Spleen (tissue), 11 donors: ENCODE measurements around the gene CYB5B. TPM values are rescaled to one million over a fixed set of nuclear protein-coding genes. Genes with fewer than 3 reads are reported as not detected.
A peak's percentile ranks its signal among the peaks of the same experiment; 100 is the strongest.

Source experiments
- DNase-seq: peaks from one replicate; pipeline ENCODE4 v3.0.0-alpha.2; 2020
- H3K27ac ChIP-seq, 8 donors: fragments of 200-600 bp; sonication (generic) in 7 of 8; 1 replicate in 4 of 8; 2 replicates in 4 of 8; pipeline versions ENCODE4 v1.5.0 to v1.8.0; 2016 to 2021; ENCODE audit warnings: inconsistent platforms in 4 of 8, mild to moderate bottlenecking in 4 of 8, moderate library complexity in 1 of 8
- H3K27me3 ChIP-seq, 7 donors: fragments of 200-600 bp; sonication (generic) in 6 of 7; replicated peaks in 1 of 7; 1 replicate in 4 of 7; 2 replicates in 3 of 7; pipeline versions ENCODE4 v1.5.0 to v1.8.0; 2016 to 2021; ENCODE audit warnings: inconsistent platforms in 3 of 7, mild to moderate bottlenecking in 1 of 7
- H3K36me3 ChIP-seq, 6 donors: fragments of 200-600 bp; sonication (generic) in 5 of 6; 1 replicate in 4 of 6; 2 replicates in 2 of 6; pipeline versions ENCODE4 v1.5.0 to v1.8.0; 2016 to 2021; ENCODE audit warnings: inconsistent platforms in 2 of 6
- H3K4me1 ChIP-seq, 6 donors: fragments of 200-600 bp; sonication (generic) in 5 of 6; 1 replicate in 3 of 6; 2 replicates in 3 of 6; pipeline versions ENCODE4 v1.5.0 to v1.8.0; 2016 to 2021; ENCODE audit warnings: inconsistent platforms in 3 of 6
- H3K4me3 ChIP-seq, 8 donors: fragments of 200-600 bp; sonication (generic) in 7 of 8; 1 replicate in 4 of 8; 2 replicates in 4 of 8; pipeline versions ENCODE4 v1.5.0 to v1.8.0; 2016 to 2021; ENCODE audit warnings: inconsistent platforms in 4 of 8, mild to moderate bottlenecking in 4 of 8, moderate library complexity in 2 of 8
- H3K9me3 ChIP-seq, 8 donors: fragments of 200-600 bp; sonication (generic) in 7 of 8; 1 replicate in 4 of 8; 2 replicates in 4 of 8; pipeline versions ENCODE4 v1.5.0 to v1.8.0; 2016 to 2021; ENCODE audit warnings: inconsistent platforms in 4 of 8
- CTCF ChIP-seq, 11 experiments: fragments of 200-600 bp in 7 of 11; fragments of 450-650 bp in 4 of 11; sonication (generic) in 4 of 11; IDR thresholded peaks in 8 of 11; conservative IDR thresholded peaks in 3 of 11; 1 replicate in 7 of 11; 2 replicates in 4 of 11; pipeline versions ENCODE4 v1.4.0 to v1.8.0; 2016 to 2021; ENCODE audit warnings: antibody characterized with exemption in 11 of 11, inconsistent platforms in 4 of 11, mild to moderate bottlenecking in 1 of 11
- POLR2A ChIP-seq, 3 donors: fragments of 450-650 bp; IDR thresholded peaks; one replicate each; pipeline ENCODE4 v1.5.1; 2017; ENCODE audit warnings: antibody characterized with exemption in 3 of 3, mild to moderate bottlenecking in 1 of 3
- POLR2AphosphoS5 ChIP-seq, 3 donors: sonication (generic); formaldehyde crosslinking; IDR thresholded peaks; one replicate each; pipeline ENCODE4 v1.5.1; 2017; ENCODE audit warnings: antibody characterized with exemption in 3 of 3
- WGBS, 5 donors: extraction: QIAGEN DNeasy Blood & Tissue Kit in 3 of 5; methylation state at CpG; one replicate each; pipeline versions ENCODE4 v1.1.5 to v1.1.7; 2013 to 2018; 5-methylcytosine and 5-hydroxymethylcytosine counted together
- intact Hi-C: fragments of 100-400 bp; cut with DNase I; formaldehyde crosslinking; loops from one replicate; pipeline ENCODE4 v1.15.0; 2023; ENCODE audit warnings: low total_unique reads
- polyA plus RNA-seq, 3 donors: library from polyadenylated mRNA; stranded (reverse); fragments of 200-250 nt; gene quantifications; one replicate each; pipeline ENCODE4 v1.2.1, GENCODE V29; 2013
- total RNA-seq, 7 donors: library from RNA; depleted of rRNA in 3 of 7; stranded (reverse); fragments of >200 nt in 3 of 7; fragmentation: NEBNext Ultra II Directional in 4 of 7; extraction: Animal tissue kit (Norgen Biotek cat#: 25700) in 4 of 7; gene quantifications; one replicate each; pipeline versions ENCODE4 v1.1.0 to v1.2.1, GENCODE V29; 2016 to 2021
- donor health status: healthy with polysubstance abuse.
- donor health status: DM: no; HTN: no; CAD: no; lungs with moderate emphysema.
- donor health status: DM: no; HTN: no; CAD: no.
- donor health status: Bipolar disorder and iron deficiency.
- donor health status: healthy.
- donor health status: DM: no; HTN: no; CAD: no.
- donor health status: DM: yes; HTN: yes; CAD: no.

Gene CYB5B
- total and polyA plus RNA-seq, 10 donors, result 36.8 to 80.5 (median 61.1) TPM

- Histone ChIP-seq H3K4me3 (no peak overlapping the region), H3K9me3 (no peaks in the 10 kb centered on the region), H3K36me3 (no peaks in the 10 kb centered on the region), H3K27me3 (no peaks in the 10 kb centered on the region), H3K4me1 (peaks cover 0 to 15% (median 0%) of the 10 kb centered on the region in 6 donors), H3K27ac (no peak overlapping the region)
- intact Hi-C loops, result no loop called here
- no peak for DNase-seq
- WGBS, 5 donors, result 71 to 82% (median 74%) methylated on average over 6 of the region's 6 CpGs
- TF ChIP-seq CTCF (IDR thresholded peaks at IDR 0.05 in 8 of 11, conservative IDR thresholded peaks at IDR 0.05 in 3 of 11), result no peak
- no peak for TF ChIP-seq POLR2AphosphoS5 (IDR thresholded peaks at IDR 0.05)
- no peak for TF ChIP-seq POLR2A (IDR thresholded peaks at IDR 0.05)
Observed at GRCh38 chr16:69408475-69408874, 15.9 kb upstream of the CYB5B start.

GRCh38 chr16:69410219-69410990 is 14.0 kb upstream of the CYB5B start:
- H3K4me1 ChIP-seq, result peaks cover 0 to 5% (median 0%) of the 10 kb centered on the region in 6 donors
- H3K9me3 ChIP-seq, result no peaks in the 10 kb centered on the region
- H3K4me3 ChIP-seq, result no peak overlapping the region
- no peaks in the 10 kb centered on the region for H3K36me3 ChIP-seq
- H3K27me3 ChIP-seq, result no peaks in the 10 kb centered on the region
- intact Hi-C loops, result no loop called here
- no peak for DNase-seq
- TF ChIP-seq POLR2A (IDR thresholded peaks at IDR 0.05) (no peak), CTCF (IDR thresholded peaks at IDR 0.05 in 8 of 11, conservative IDR thresholded peaks at IDR 0.05 in 3 of 11) (no peak), POLR2AphosphoS5 (IDR thresholded peaks at IDR 0.05) (no peak)
- WGBS, 5 donors, result 64 to 79% (median 68%) methylated on average over 6 of the region's 6 CpGs
- H3K27ac ChIP-seq, result peak overlapping the region in 4 of 8 donors; percentile 12 to 40 (median 20)

GRCh38 chr16:69411064-69411985 is 13.1 kb upstream of the CYB5B start:
- Histone ChIP-seq H3K4me1 (peaks cover 0 to 5% (median 0%) of the 10 kb centered on the region in 6 donors), H3K27ac (no peak overlapping the region), H3K36me3 (no peaks in the 10 kb centered on the region), H3K9me3 (no peaks in the 10 kb centered on the region), H3K27me3 (no peaks in the 10 kb centered on the region), H3K4me3 (no peak overlapping the region)
- WGBS, 5 donors, result 82 to 91% (median 88%) methylated on average over 18 of the region's 18 CpGs
- DNase-seq, result no peak
- TF ChIP-seq POLR2AphosphoS5 (IDR thresholded peaks at IDR 0.05), result no peak
- intact Hi-C loops, result no loop called here

- Histone ChIP-seq H3K36me3 (no peaks in the 10 kb centered on the region), H3K4me1 (peaks cover 0 to 10% (median 0%) of the 10 kb centered on the region in 6 donors), H3K4me3 (no peak overlapping the region), H3K27me3 (no peaks in the 10 kb centered on the region), H3K27ac (peak overlapping the region in 1 of 8 donors; percentile 47), H3K9me3 (no peaks in the 10 kb centered on the region)
- intact Hi-C loops, result no loop called here
- 85 to 93% (median 86%) methylated on average over 12 of the region's 12 CpGs for WGBS, 5 donors
- DNase-seq, result no peak
- TF ChIP-seq POLR2AphosphoS5 (IDR thresholded peaks at IDR 0.05), result no peak
- no peak for TF ChIP-seq CTCF (IDR thresholded peaks at IDR 0.05 in 8 of 11, conservative IDR thresholded peaks at IDR 0.05 in 3 of 11)
- no peak for TF ChIP-seq POLR2A (IDR thresholded peaks at IDR 0.05)
Observed at GRCh38 chr16:69412287-69412686, 12.1 kb upstream of the CYB5B start.
